ENCODE data around the gene SHISA7. TPM values are rescaled to one million over a fixed set of nuclear protein-coding genes. Genes with fewer than 3 reads are reported as not detected.
"Not testable (repeated sequence)": the region's sequence is repeated elsewhere in the genome, so short reads cannot be mapped to it uniquely, and the experiment has no call there.

The SHISA7 gene
- total and polyA plus RNA-seq, 2 experiments from 2014 or later, result not detected

GRCh38 chr19:55426042-55426441 lies 17.1 kb downstream of the SHISA7 start:
- DNase-seq, result no peak
- no peak overlapping the region for H3K4me3 ChIP-seq
- in situ Hi-C loops (cut with MboI), result no loop called here
- no peak overlapping the region for H3K9ac ChIP-seq
- peaks cover 27% of the 10 kb centered on the region; the same call in 1 of the 2 replicates for H3K27me3 ChIP-seq (replicated peaks; ENCODE audit: insufficient read depth)
- no peak overlapping the region for H2AFZ ChIP-seq
- no peaks in the 10 kb centered on the region for H4K20me1 ChIP-seq (ENCODE audit: insufficient read depth)
- 21 to 24% methylated on average over 2 of the region's 2 CpGs for WGBS, 2 experiments (ENCODE audit: low coverage in 1 of 2, low lambda C conversion rate in 2 of 2, missing lambda C conversion rate in 2 of 2)
- H3K36me3 ChIP-seq (ENCODE audit: low read depth), result no peaks in the 10 kb centered on the region
- no peak overlapping the region for H3K27ac ChIP-seq
- no peaks in the 10 kb centered on the region for H3K9me3 ChIP-seq (ENCODE audit: low read depth)
- H3K9me2 ChIP-seq (ENCODE audit: insufficient read depth), result no peaks in the 10 kb centered on the region
- TF ChIP-seq EZH2phosphoT487 (IDR thresholded peaks at IDR 0.05; ENCODE audit: insufficient read depth, low read depth) (no peak), EZH2 (IDR thresholded peaks at IDR 0.05; ENCODE audit: insufficient read depth, poor library complexity, severe bottlenecking) (no peak)
- H3K79me2 ChIP-seq (ENCODE audit: insufficient read depth), result no peaks in the 10 kb centered on the region
- H3F3A ChIP-seq (ENCODE audit: insufficient read depth), result no peaks in the 10 kb centered on the region
- no peak overlapping the region for H3K4me2 ChIP-seq (ENCODE audit: unreplicated experiment)
- no peaks in the 10 kb centered on the region for H3K4me1 ChIP-seq (ENCODE audit: insufficient read depth)

- Histone ChIP-seq H3K27me3 (replicated peaks; ENCODE audit: insufficient read depth) (peaks cover 27% of the 10 kb centered on the region; the same call in 1 of the 2 replicates), H3K79me2 (ENCODE audit: insufficient read depth) (no peaks in the 10 kb centered on the region), H3F3A (ENCODE audit: insufficient read depth) (no peaks in the 10 kb centered on the region), H3K4me2 (ENCODE audit: unreplicated experiment) (no peak overlapping the region), H3K9me3 (ENCODE audit: low read depth) (no peaks in the 10 kb centered on the region), H3K4me3 (no peak overlapping the region), H2AFZ (no peak overlapping the region), H4K20me1 (ENCODE audit: insufficient read depth) (no peaks in the 10 kb centered on the region), H3K36me3 (ENCODE audit: low read depth) (no peaks in the 10 kb centered on the region), H3K27ac (no peak overlapping the region), H3K4me1 (ENCODE audit: insufficient read depth) (no peaks in the 10 kb centered on the region), H3K9me2 (ENCODE audit: insufficient read depth) (no peaks in the 10 kb centered on the region), H3K9ac (no peak overlapping the region)
- 41 to 43% methylated on average over 3 of the region's 3 CpGs for WGBS, 2 experiments (ENCODE audit: low coverage in 1 of 2, low lambda C conversion rate in 2 of 2, missing lambda C conversion rate in 2 of 2)
- in situ Hi-C loops (cut with MboI), result no loop called here
- no peak for TF ChIP-seq EZH2 (IDR thresholded peaks at IDR 0.05; ENCODE audit: insufficient read depth, poor library complexity, severe bottlenecking)
- no peak for TF ChIP-seq EZH2phosphoT487 (IDR thresholded peaks at IDR 0.05; ENCODE audit: insufficient read depth, low read depth)
- no peak for DNase-seq
These were observed 18.6 kb downstream of the SHISA7 start for GRCh38 chr19:55424518-55424917.

GRCh38 chr19:55423225-55424005 lies 19.7 kb downstream of the SHISA7 start:
- in situ Hi-C loops (cut with MboI), result no loop called here

GRCh38 chr19:55421281-55421680 lies 21.8 kb downstream of the SHISA7 start:
- in situ Hi-C loops (cut with MboI); H3K4me1 ChIP-seq (ENCODE audit: insufficient read depth); H4K20me1 ChIP-seq (ENCODE audit: insufficient read depth); H3K79me2 ChIP-seq (ENCODE audit: insufficient read depth); H3K9ac ChIP-seq; H3K9me2 ChIP-seq (ENCODE audit: insufficient read depth); H3K4me2 ChIP-seq (ENCODE audit: unreplicated experiment); H3K27ac ChIP-seq; DNase-seq; H3K36me3 ChIP-seq (ENCODE audit: low read depth); H3K9me3 ChIP-seq (ENCODE audit: low read depth); H3K4me3 ChIP-seq; H3F3A ChIP-seq (ENCODE audit: insufficient read depth); H2AFZ ChIP-seq: not testable (repeated sequence)
- peaks cover 25% of the 10 kb centered on the region; the same call in 1 of the 2 replicates for H3K27me3 ChIP-seq (replicated peaks; ENCODE audit: insufficient read depth)
- 31 to 38% methylated on average over 4 of the region's 4 CpGs for WGBS, 2 experiments (ENCODE audit: low coverage in 1 of 2, low lambda C conversion rate in 2 of 2, missing lambda C conversion rate in 2 of 2)

More at GRCh38 chr19:55423225-55424005, 19.7 kb downstream of the SHISA7 start:
- Histone ChIP-seq H3K27me3 (replicated peaks; ENCODE audit: insufficient read depth) (peaks cover 27% of the 10 kb centered on the region; the same call in 1 of the 2 replicates), H3K79me2 (ENCODE audit: insufficient read depth) (no peaks in the 10 kb centered on the region), H3K4me3 (no peak overlapping the region), H3F3A (ENCODE audit: insufficient read depth) (no peaks in the 10 kb centered on the region), H3K36me3 (ENCODE audit: low read depth) (no peaks in the 10 kb centered on the region), H4K20me1 (ENCODE audit: insufficient read depth) (no peaks in the 10 kb centered on the region), H3K9ac (no peak overlapping the region), H3K9me3 (ENCODE audit: low read depth) (no peaks in the 10 kb centered on the region), H3K27ac (no peak overlapping the region), H3K4me2 (ENCODE audit: unreplicated experiment) (no peak overlapping the region), H3K4me1 (ENCODE audit: insufficient read depth) (no peaks in the 10 kb centered on the region), H2AFZ (no peak overlapping the region), H3K9me2 (ENCODE audit: insufficient read depth) (no peaks in the 10 kb centered on the region)
- no peak for TF ChIP-seq EZH2phosphoT487 (IDR thresholded peaks at IDR 0.05; ENCODE audit: insufficient read depth, low read depth)
- DNase-seq, result no peak
- 11 to 15% methylated on average over 13 of the region's 13 CpGs for WGBS, 2 experiments (ENCODE audit: low coverage in 1 of 2, low lambda C conversion rate in 2 of 2, missing lambda C conversion rate in 2 of 2)
